H1 (cell line): Measurements from ENCODE around the gene GNB5. TPM values are rescaled to one million over a fixed set of nuclear protein-coding genes. Genes with fewer than 3 reads are reported as not detected.

Experiments
- CTCF ChIA-PET: fragments of 300-600 bp; sonication (Branson Sonifier 250); formaldehyde crosslinking; loops from one replicate; lab custom pipeline; 2021; ENCODE audit not compliant: partially characterized antibody; lab: Charles Lee
- POLR2A ChIA-PET: fragments of 300-600 bp; sonication (Branson Sonifier 250); formaldehyde crosslinking; loops from one replicate; lab custom pipeline; 2021; ENCODE audit warnings: inconsistent platforms; ENCODE audit not compliant: partially characterized antibody; lab: Charles Lee
- DNase-seq, 2 experiments: peaks; one replicate each; pipeline versions ENCODE4 v3.0.0 to v3.0.0-alpha.2; 2010 to 2022; ENCODE audit warnings: low spot score in 2 of 2, low read depth in 1 of 2, mixed read lengths in 1 of 2
- FAIRE-seq: peaks from 2 replicates; lab custom pipeline; 2011; peaks lifted over from hg19 to GRCh38; lab: Jason Lieb, UNC
- H2AFZ ChIP-seq: 2 replicates; pipeline ENCODE4 v1.8.1; 2012; ENCODE audit warnings: low read length, inconsistent platforms
- H2AK5ac ChIP-seq: 2 replicates; pipeline ENCODE4 v1.6.1; 2013; ENCODE audit warnings: low read depth, low read length
- H2BK120ac ChIP-seq: replicated peaks from 2 replicates; pipeline ENCODE3; 2013; ENCODE audit warnings: low read depth, low read length, inconsistent platforms
- H2BK12ac ChIP-seq: 2 replicates; pipeline ENCODE4 v1.6.1; 2013; ENCODE audit warnings: low read depth, low read length
- H2BK15ac ChIP-seq: 2 replicates; pipeline ENCODE4 v1.6.1; 2013; ENCODE audit warnings: low read length
- H2BK20ac ChIP-seq: 2 replicates; pipeline ENCODE4 v1.6.1; 2013; ENCODE audit warnings: low read length
- H2BK5ac ChIP-seq: 2 replicates; pipeline ENCODE4 v1.6.1; 2013; ENCODE audit warnings: low read depth, low read length
- H3K14ac ChIP-seq: 2 replicates; pipeline ENCODE4 v1.6.1; 2013; ENCODE audit warnings: inconsistent platforms; ENCODE audit not compliant: insufficient read length
- H3K18ac ChIP-seq: 2 replicates; pipeline ENCODE4 v1.6.1; 2013; ENCODE audit warnings: low read length; ENCODE audit errors: extremely low read depth
- H3K23ac ChIP-seq: 2 replicates; pipeline ENCODE4 v1.6.1; 2013; ENCODE audit warnings: inconsistent platforms; ENCODE audit not compliant: insufficient read length
- H3K23me2 ChIP-seq: 2 replicates; pipeline ENCODE4 v1.6.1; 2013; ENCODE audit warnings: low read depth, low read length
- H3K27ac ChIP-seq: 2 replicates; pipeline ENCODE4 v1.6.1; 2011; ENCODE audit warnings: low read depth, low read length, inconsistent platforms
- H3K27me3 ChIP-seq, 4 experiments: replicated peaks in 1 of 4; 1 replicate in 1 of 4; 2 replicates in 3 of 4; pipeline versions ENCODE4 v1.6.1 to v1.8.1; 2011 to 2013; ENCODE audit warnings: low read length in 3 of 4, mild to moderate bottlenecking in 3 of 4, inconsistent platforms in 2 of 4, mixed read lengths in 2 of 4, moderate library complexity in 1 of 4; ENCODE audit not compliant: control insufficient read depth in 3 of 4, insufficient read depth in 3 of 4; ENCODE audit errors: extremely low read depth in 1 of 4
- H3K36me3 ChIP-seq, 4 experiments: 2 replicates each; pipeline versions ENCODE4 v1.6.1 to v1.8.1; 2011 to 2013; ENCODE audit warnings: mild to moderate bottlenecking in 4 of 4, low read length in 3 of 4, moderate library complexity in 2 of 4, control low read depth in 1 of 4, inconsistent platforms in 1 of 4; ENCODE audit not compliant: insufficient read depth in 4 of 4, control insufficient read depth in 2 of 4
- H3K4ac ChIP-seq: replicated peaks from 2 replicates; pipeline ENCODE3; 2013; ENCODE audit warnings: low read length, low read depth, mixed read lengths, inconsistent platforms; ENCODE audit not compliant: insufficient read length
- H3K4me1 ChIP-seq, 4 experiments: replicated peaks in 1 of 4; 1 replicate in 1 of 4; 2 replicates in 3 of 4; pipeline versions ENCODE4 v1.6.1 to v1.8.1; 2011 to 2013; ENCODE audit warnings: low read length in 3 of 4, inconsistent platforms in 2 of 4, mixed read lengths in 1 of 4; ENCODE audit not compliant: insufficient read depth in 4 of 4, control insufficient read depth in 3 of 4
- H3K4me2 ChIP-seq, 2 experiments: 2 replicates each; pipeline versions ENCODE4 v1.6.1 to v1.8.1; 2011 to 2013; ENCODE audit warnings: low read depth in 2 of 2, low read length in 2 of 2, control low read depth in 1 of 2, inconsistent platforms in 1 of 2, mild to moderate bottlenecking in 1 of 2; ENCODE audit not compliant: insufficient read depth in 1 of 2
- H3K4me3 ChIP-seq, 4 experiments: fragments of 200-600, 300-600 bp in 1 of 4; sonication (generic), shearing (Covaris generic), sonication (Bioruptor Twin) in 1 of 4; 2 replicates each; pipeline versions ENCODE4 v1.5.1 to v1.8.1; 2011 to 2016; ENCODE audit warnings: low read length in 4 of 4, low read depth in 3 of 4, control low read depth in 2 of 4, inconsistent platforms in 2 of 4, mild to moderate bottlenecking in 2 of 4, mixed read lengths in 1 of 4, moderate library complexity in 1 of 4; ENCODE audit not compliant: insufficient read depth in 2 of 4; ENCODE audit errors: extremely low read depth in 1 of 4
- H3K56ac ChIP-seq: replicated peaks from 2 replicates; pipeline ENCODE3; 2013; ENCODE audit warnings: low read depth, mild to moderate bottlenecking, mixed read lengths, low read length, inconsistent platforms; ENCODE audit not compliant: insufficient read length
- H3K79me1 ChIP-seq: 2 replicates; pipeline ENCODE4 v1.6.1; 2013; ENCODE audit warnings: low read depth, low read length, control low read depth
- H3K79me2 ChIP-seq, 2 experiments: 2 replicates each; pipeline versions ENCODE4 v1.6.1 to v1.8.1; 2012 to 2013; ENCODE audit warnings: low read length in 2 of 2, mild to moderate bottlenecking in 2 of 2, inconsistent platforms in 1 of 2; ENCODE audit not compliant: insufficient read depth in 2 of 2, control insufficient read depth in 1 of 2
- H3K9ac ChIP-seq, 4 experiments: replicated peaks in 1 of 4; 1 replicate in 1 of 4; 2 replicates in 3 of 4; pipeline versions ENCODE4 v1.6.1 to v1.8.1; 2011 to 2013; ENCODE audit warnings: low read depth in 3 of 4, low read length in 3 of 4, control low read depth in 2 of 4, mild to moderate bottlenecking in 2 of 4, moderate library complexity in 2 of 4, inconsistent platforms in 1 of 4; ENCODE audit errors: extremely low read depth in 1 of 4
- H3K9me3 ChIP-seq, 2 experiments: 2 replicates each; pipeline versions ENCODE4 v1.6.1 to v1.8.1; 2012 to 2013; ENCODE audit warnings: mild to moderate bottlenecking in 2 of 2, moderate library complexity in 2 of 2, control low read depth in 1 of 2, inconsistent platforms in 1 of 2, low read depth in 1 of 2, low read length in 1 of 2, mixed read lengths in 1 of 2; ENCODE audit not compliant: insufficient read depth in 2 of 2
- H4K20me1 ChIP-seq, 2 experiments: replicated peaks in 1 of 2; 2 replicates each; pipeline versions ENCODE3 to v1.8.1; 2011 to 2013; ENCODE audit warnings: inconsistent platforms in 2 of 2, low read length in 2 of 2, mild to moderate bottlenecking in 1 of 2; ENCODE audit not compliant: insufficient read depth in 2 of 2, control insufficient read depth in 1 of 2
- H4K5ac ChIP-seq: 2 replicates; pipeline ENCODE4 v1.6.1; 2013; ENCODE audit warnings: low read length, low read depth, mixed read lengths, inconsistent platforms; ENCODE audit not compliant: insufficient read length
- H4K8ac ChIP-seq: 2 replicates; pipeline ENCODE4 v1.8.0; 2013; ENCODE audit warnings: mild to moderate bottlenecking, moderate library complexity, low read length, inconsistent platforms; ENCODE audit not compliant: insufficient read depth; ENCODE audit errors: extremely low read depth
- H4K91ac ChIP-seq: replicated peaks from 2 replicates; pipeline ENCODE3; 2013; ENCODE audit warnings: low read length, mixed read lengths, inconsistent platforms; ENCODE audit not compliant: insufficient read length
- ATF2 ChIP-seq: IDR thresholded peaks from 2 replicates; pipeline ENCODE4 v1.6.1; 2012; ENCODE audit warnings: low read length, inconsistent platforms
- BACH1 ChIP-seq: IDR thresholded peaks from 2 replicates; pipeline ENCODE4 v1.6.1; 2012; ENCODE audit warnings: low read length, improper control_type of control experiment
- BCL11A ChIP-seq, 2 experiments: IDR thresholded peaks; one replicate each; pipeline ENCODE4 v1.6.1; 2011; ENCODE audit warnings: low read depth in 2 of 2, low read length in 2 of 2, mild to moderate bottlenecking in 2 of 2
- CBX5 ChIP-seq: fragments of 300-800, 300-1000 bp; sonication (generic); IDR thresholded peaks from 2 replicates; pipeline ENCODE4 v1.7.1; 2016; ENCODE audit warnings: antibody characterized with exemption, low read length, low read depth
- CHD1 ChIP-seq: IDR thresholded peaks from 2 replicates; pipeline ENCODE4 v1.6.1; 2012; ENCODE audit warnings: low read depth, low read length, improper control_type of control experiment
- HDAC2 ChIP-seq, 2 experiments: fragments of 300-600 bp in 1 of 2; sonication (generic) in 1 of 2; IDR thresholded peaks; 2 replicates each; pipeline ENCODE4 v1.6.1; 2011 to 2012; ENCODE audit warnings: low read depth in 2 of 2, low read length in 2 of 2, mild to moderate bottlenecking in 2 of 2, moderate library complexity in 2 of 2, borderline replicate concordance in 1 of 2, inconsistent platforms in 1 of 2
- KDM4A ChIP-seq: IDR thresholded peaks from one replicate; pipeline ENCODE4 v1.7.1; 2012; ENCODE audit warnings: low read depth, mild to moderate bottlenecking, moderate library complexity, low read length, inconsistent platforms; ENCODE audit not compliant: severe bottlenecking
- POLR2A ChIP-seq, 2 experiments: IDR thresholded peaks; 1 replicate in 1 of 2; 2 replicates in 1 of 2; pipeline ENCODE4 v1.6.1; 2011; ENCODE audit warnings: low read depth in 2 of 2, low read length in 2 of 2, mild to moderate bottlenecking in 2 of 2; ENCODE audit errors: control extremely low read depth in 1 of 2
- RAD21 ChIP-seq, 2 experiments: IDR thresholded peaks in 1 of 2; conservative IDR thresholded peaks in 1 of 2; 2 replicates each; pipeline ENCODE4 v1.6.1; 2011; ENCODE audit warnings: low read depth in 2 of 2, low read length in 2 of 2, improper control_type of control experiment in 1 of 2, inconsistent platforms in 1 of 2, mild to moderate bottlenecking in 1 of 2, moderate library complexity in 1 of 2
- SIN3A ChIP-seq, 2 experiments: IDR thresholded peaks in 1 of 2; conservative IDR thresholded peaks in 1 of 2; 2 replicates each; pipeline ENCODE4 v1.6.1; 2011 to 2012; ENCODE audit warnings: low read length in 2 of 2, improper control_type of control experiment in 1 of 2, low read depth in 1 of 2, mild to moderate bottlenecking in 1 of 2
- TAF7 ChIP-seq: optimal IDR thresholded peaks from 2 replicates; pipeline ENCODE3; 2011; ENCODE audit warnings: low read depth, mild to moderate bottlenecking, inconsistent platforms, low read length, moderate library complexity, borderline replicate concordance
- WGBS, 2 experiments: shearing (Covaris generic) in 1 of 2; methylation state at CpG; one replicate each; pipeline versions ENCODE4 v1.1.6 to v1.1.7; 2013 to 2015; ENCODE audit warnings: low lambda C conversion rate in 2 of 2, mixed read lengths in 2 of 2, inconsistent platforms in 1 of 2, low coverage in 1 of 2, missing lambda C conversion rate in 1 of 2; ENCODE audit not compliant: insufficient replicate concordance in 2 of 2, insufficient coverage in 1 of 2, insufficient read length in 1 of 2; ENCODE audit errors: extremely low coverage in 1 of 2, missing lambda C conversion rate in 1 of 2; 5-methylcytosine and 5-hydroxymethylcytosine counted together
- polyA plus RNA-seq, 7 experiments: library from polyadenylated mRNA; depleted of rRNA in 3 of 7; stranded (reverse) in 5 of 7; unstranded in 2 of 7; fragments of >200 nt in 5 of 7; fragments of 200-250 nt in 2 of 7; gene quantifications; 1 replicate in 5 of 7; 2 replicates in 1 of 7; 4 replicates in 1 of 7; pipeline versions ENCODE4 v1.2.1 to v1.2.3, GENCODE V29; 2011 to 2013; ENCODE audit warnings: missing spikeins in 2 of 7, mixed read lengths in 2 of 7
- total RNA-seq: library from RNA; stranded (reverse); fragmentation: NEBNext Ultra II Directional; extraction: Animal tissue kit (Norgen Biotek cat#: 25700); gene quantifications from 2 replicates; pipeline ENCODE4 v1.2.1, GENCODE V29; 2021

GNB5 gene
- total and polyA plus RNA-seq, 2 of the 8 experiments (the other 6 are each of a cell fraction or from before 2014, with no cell fraction given): 21.7 to 42.5 TPM

- 83% methylated on average over 1 of the region's 1 CpG; no CpG with 5 or more reads in 1 of the 2 experiments for WGBS, 2 experiments
- CTCF ChIA-PET: interaction anchor here (1.6 to 13.0 kb wide), 2 partner anchors 12 to 16 kb away, joined by 5 to 189 read pairs; partner anchors contain the start of gene GNB5
- TF ChIP-seq POLR2A (IDR thresholded peaks at IDR 0.05; ENCODE audit: control extremely low read depth in 1 of 2, low read depth in 2 of 2, low read length in 2 of 2) (no peak), BACH1 (no peak), TAF7 (no peak), CHD1 (no peak), BCL11A (IDR thresholded peaks at IDR 0.05; ENCODE audit: low read depth in 2 of 2, low read length in 2 of 2) (no peak), RAD21 (IDR thresholded peaks at IDR 0.05 in 1 of 2, conservative IDR thresholded peaks at IDR 0.05 in 1 of 2; ENCODE audit: low read depth in 2 of 2, low read length in 2 of 2) (no peak), CBX5 (no peak), ATF2 (no peak), HDAC2 (IDR thresholded peaks at IDR 0.05; ENCODE audit: borderline replicate concordance in 1 of 2, low read depth in 2 of 2, low read length in 2 of 2) (no peak), KDM4A (no peak), SIN3A (conservative IDR thresholded peaks at IDR 0.05 in 1 of 2, IDR thresholded peaks at IDR 0.05 in 1 of 2; ENCODE audit: low read depth in 1 of 2, low read length in 2 of 2) (no peak)
Observed at GRCh38 chr15:52200831-52201365, 9.7 kb upstream of the GNB5 start.

More at GRCh38 chr15:52200831-52201365, 9.7 kb upstream of the GNB5 start:
- no peak overlapping the region for H3K56ac ChIP-seq
- no peak overlapping the region for H4K5ac ChIP-seq
- no peak overlapping the region for H3K9ac ChIP-seq
- no peak overlapping the region for H2BK12ac ChIP-seq
- no peak overlapping the region for H2BK15ac ChIP-seq
- no peaks in the 10 kb centered on the region for H3K79me2 ChIP-seq
- no peak overlapping the region for H4K91ac ChIP-seq
- no peaks in the 10 kb centered on the region for H3K23me2 ChIP-seq
- no peaks in the 10 kb centered on the region for H3K27me3 ChIP-seq
- H3K4ac ChIP-seq: no peak overlapping the region
- DNase-seq (no peak), FAIRE-seq (no peak)
- no peak overlapping the region for H2AFZ ChIP-seq
- H3K36me3 ChIP-seq: peaks cover 4 to 33% (median 11%) of the 10 kb centered on the region in 4 experiments; a peak in 4 of 8 replicates
- H3K4me1 ChIP-seq: no peaks in the 10 kb centered on the region
- H2BK120ac ChIP-seq: no peak overlapping the region
- no peaks in the 10 kb centered on the region for H3K9me3 ChIP-seq
- no peak overlapping the region for H3K14ac ChIP-seq
- H3K18ac ChIP-seq: no peak overlapping the region
- H3K23ac ChIP-seq: no peak overlapping the region
- H2BK5ac ChIP-seq: no peak overlapping the region
- POLR2A ChIA-PET: no interaction called here
- H2AK5ac ChIP-seq: no peak overlapping the region
- H2BK20ac ChIP-seq: no peak overlapping the region
- H3K4me3 ChIP-seq: no peak overlapping the region
- H3K27ac ChIP-seq: no peak overlapping the region
- no peak overlapping the region for H4K8ac ChIP-seq
- H4K20me1 ChIP-seq: no peaks in the 10 kb centered on the region
- H3K79me1 ChIP-seq: no peaks in the 10 kb centered on the region
- H3K4me2 ChIP-seq: no peak overlapping the region
